HFF-Myc (cell line): ENCODE results near the gene CADM1.

ENCODE experiments used
- DNase-seq: peaks from one replicate; pipeline ENCODE4 v3.0.0-alpha.2; 2011; ENCODE audit warnings: low read depth; ENCODE audit errors: extremely low read depth
- H3K4me3 ChIP-seq: replicated peaks from 2 replicates; pipeline ENCODE4 v1.5.1; 2011; ENCODE audit warnings: low read depth, mild to moderate bottlenecking, control low read depth, low read length
- TF ChIP-seq, protein P1 (sequence below): IDR thresholded peaks from 2 replicates; pipeline ENCODE4 v1.5.1; 2012; ENCODE audit warnings: mild to moderate bottlenecking, low read depth, low read length, control low read depth; ENCODE audit errors: missing control alignments

Gene CADM1

DNA sequence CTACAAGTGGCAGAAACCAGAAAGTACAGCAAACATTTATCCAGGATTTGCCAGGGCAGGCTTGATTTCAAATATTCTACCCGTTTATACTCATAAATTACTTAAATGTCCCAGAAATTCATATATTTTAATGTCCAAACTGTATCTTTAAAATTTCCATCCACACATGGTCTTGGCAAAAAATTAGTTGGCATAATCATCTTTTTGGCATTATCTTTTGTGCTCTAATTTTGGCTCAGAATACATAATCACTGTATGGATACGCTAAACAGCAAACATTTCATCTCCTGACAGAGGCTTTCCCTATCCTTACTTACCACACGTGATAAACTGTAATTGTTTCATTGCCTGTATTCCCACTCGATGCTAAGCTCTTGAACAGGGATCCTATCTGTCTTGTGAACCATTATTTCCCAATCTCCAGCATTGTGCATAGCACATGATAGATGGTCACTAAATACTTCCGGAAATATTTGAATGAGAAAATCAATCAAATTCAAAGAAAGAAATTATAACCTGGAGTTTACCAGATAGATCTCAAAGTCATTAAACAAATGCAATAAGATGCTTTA is 64.2 kb downstream of the CADM1 start:
- TF ChIP-seq, protein P1, sequence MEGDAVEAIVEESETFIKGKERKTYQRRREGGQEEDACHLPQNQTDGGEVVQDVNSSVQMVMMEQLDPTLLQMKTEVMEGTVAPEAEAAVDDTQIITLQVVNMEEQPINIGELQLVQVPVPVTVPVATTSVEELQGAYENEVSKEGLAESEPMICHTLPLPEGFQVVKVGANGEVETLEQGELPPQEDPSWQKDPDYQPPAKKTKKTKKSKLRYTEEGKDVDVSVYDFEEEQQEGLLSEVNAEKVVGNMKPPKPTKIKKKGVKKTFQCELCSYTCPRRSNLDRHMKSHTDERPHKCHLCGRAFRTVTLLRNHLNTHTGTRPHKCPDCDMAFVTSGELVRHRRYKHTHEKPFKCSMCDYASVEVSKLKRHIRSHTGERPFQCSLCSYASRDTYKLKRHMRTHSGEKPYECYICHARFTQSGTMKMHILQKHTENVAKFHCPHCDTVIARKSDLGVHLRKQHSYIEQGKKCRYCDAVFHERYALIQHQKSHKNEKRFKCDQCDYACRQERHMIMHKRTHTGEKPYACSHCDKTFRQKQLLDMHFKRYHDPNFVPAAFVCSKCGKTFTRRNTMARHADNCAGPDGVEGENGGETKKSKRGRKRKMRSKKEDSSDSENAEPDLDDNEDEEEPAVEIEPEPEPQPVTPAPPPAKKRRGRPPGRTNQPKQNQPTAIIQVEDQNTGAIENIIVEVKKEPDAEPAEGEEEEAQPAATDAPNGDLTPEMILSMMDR, result no peak
- no peak for DNase-seq
- H3K4me3 ChIP-seq, result no peak overlapping the region

- TF ChIP-seq, protein P1, result no peak
- H3K4me3 ChIP-seq, result no peak overlapping the region
- no peak for DNase-seq
Observed at GRCh38 chr11:115439385-115439784, 64.8 kb downstream of the CADM1 start.

DNA sequence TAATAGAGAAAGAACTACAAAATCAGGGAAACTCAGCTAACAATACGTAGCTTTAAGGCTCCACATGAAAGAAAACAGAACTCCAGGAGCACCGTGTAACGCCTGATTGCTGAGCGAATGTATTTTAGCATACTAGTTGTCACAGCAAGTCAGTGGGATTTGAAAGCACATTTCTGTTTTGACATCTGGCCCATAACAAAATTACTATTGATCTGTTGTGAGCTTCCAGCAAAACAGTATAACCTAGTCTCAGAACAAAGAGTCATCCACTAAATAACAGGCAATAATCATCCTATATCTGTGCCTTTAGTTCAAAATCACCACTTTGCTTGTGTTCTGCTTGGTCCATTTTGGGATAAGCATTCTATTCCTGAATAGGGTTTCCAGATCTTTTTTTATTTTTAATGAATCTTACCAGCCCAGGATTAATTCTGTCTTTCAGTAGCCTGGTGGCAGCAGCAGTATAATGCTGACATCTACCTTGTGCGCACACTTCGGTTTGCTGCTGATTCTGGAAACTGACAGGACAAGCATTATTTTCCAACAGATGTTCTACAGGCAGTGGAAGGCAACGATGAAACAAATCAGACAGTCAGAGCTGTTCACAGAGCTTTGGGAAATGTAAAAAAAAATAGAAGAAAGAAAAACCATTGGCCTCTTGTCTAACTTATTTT is 66.2 kb downstream of the CADM1 start:
- H3K4me3 ChIP-seq, result no peak overlapping the region
- no peak for DNase-seq
- TF ChIP-seq, protein P1, result no peak

- H3K4me3 ChIP-seq, result no peak overlapping the region
- TF ChIP-seq, protein P1, result no peak
- no peak for DNase-seq
Observed at GRCh38 chr11:115430345-115430744, 73.9 kb downstream of the CADM1 start.

GRCh38 chr11:115428306-115428705 is 75.9 kb downstream of the CADM1 start:
- H3K4me3 ChIP-seq, result no peak overlapping the region
- no peak for DNase-seq
- TF ChIP-seq, protein P1, result no peak

DNA sequence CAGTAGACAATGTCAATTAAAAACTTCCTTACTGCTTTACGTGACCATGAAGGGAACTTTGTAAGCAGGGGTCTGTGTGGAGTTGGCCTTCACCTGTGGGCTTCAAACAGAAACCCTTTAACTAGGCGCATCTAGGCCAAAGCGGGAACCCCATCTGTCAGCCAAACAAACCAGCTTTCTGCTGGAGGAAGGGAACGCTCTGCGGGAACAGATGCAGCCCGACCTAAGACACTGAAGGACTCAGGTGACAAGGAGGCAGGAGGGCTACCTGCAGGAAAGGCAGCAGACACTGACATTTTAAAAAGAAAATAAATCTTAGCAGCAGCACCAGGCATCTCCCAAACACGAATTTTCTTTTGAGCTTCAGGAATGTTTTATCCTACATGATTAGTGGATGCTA is 78.4 kb downstream of the CADM1 start:
- H3K4me3 ChIP-seq, result no peak overlapping the region
- TF ChIP-seq, protein P1, result no peak
- DNase-seq, result no peak
